SK-N-SH treated with all-trans-retinoic acid at 6 μM for 48 hours (cell line): Measurements from ENCODE around the gene ACAD10.

Source experiments
- BACH2 ChIP-seq: fragments of 250-450 bp; sonication (Bioruptor Pico); IDR thresholded peaks from 2 replicates; pipeline ENCODE4 v1.9.0; 2021; ENCODE audit warnings: mild to moderate bottlenecking, borderline replicate concordance
- CSDC2 ChIP-seq: fragments of 250-450 bp; sonication (Bioruptor Pico); IDR thresholded peaks from 2 replicates; pipeline ENCODE4 v1.5.0; 2020; ENCODE audit warnings: mild to moderate bottlenecking, moderate library complexity
- RARB ChIP-seq: fragments of 250-450 bp; sonication (Bioruptor Pico); IDR thresholded peaks from 2 replicates; pipeline ENCODE4 v1.8.0; 2021; ENCODE audit warnings: mild to moderate bottlenecking, moderate library complexity
- TF ChIP-seq, protein P1 (sequence below): fragments of 250-450 bp; sonication (Bioruptor Pico); IDR thresholded peaks from 2 replicates; pipeline ENCODE4 v1.5.1; 2020; ENCODE audit warnings: low read depth, mild to moderate bottlenecking, moderate library complexity
- TF ChIP-seq, protein P2 (sequence below): fragments of 250-450 bp; sonication (Bioruptor Pico); IDR thresholded peaks from 2 replicates; pipeline ENCODE4 v1.8.0; 2020; ENCODE audit warnings: mild to moderate bottlenecking, moderate library complexity, borderline replicate concordance

DNA sequence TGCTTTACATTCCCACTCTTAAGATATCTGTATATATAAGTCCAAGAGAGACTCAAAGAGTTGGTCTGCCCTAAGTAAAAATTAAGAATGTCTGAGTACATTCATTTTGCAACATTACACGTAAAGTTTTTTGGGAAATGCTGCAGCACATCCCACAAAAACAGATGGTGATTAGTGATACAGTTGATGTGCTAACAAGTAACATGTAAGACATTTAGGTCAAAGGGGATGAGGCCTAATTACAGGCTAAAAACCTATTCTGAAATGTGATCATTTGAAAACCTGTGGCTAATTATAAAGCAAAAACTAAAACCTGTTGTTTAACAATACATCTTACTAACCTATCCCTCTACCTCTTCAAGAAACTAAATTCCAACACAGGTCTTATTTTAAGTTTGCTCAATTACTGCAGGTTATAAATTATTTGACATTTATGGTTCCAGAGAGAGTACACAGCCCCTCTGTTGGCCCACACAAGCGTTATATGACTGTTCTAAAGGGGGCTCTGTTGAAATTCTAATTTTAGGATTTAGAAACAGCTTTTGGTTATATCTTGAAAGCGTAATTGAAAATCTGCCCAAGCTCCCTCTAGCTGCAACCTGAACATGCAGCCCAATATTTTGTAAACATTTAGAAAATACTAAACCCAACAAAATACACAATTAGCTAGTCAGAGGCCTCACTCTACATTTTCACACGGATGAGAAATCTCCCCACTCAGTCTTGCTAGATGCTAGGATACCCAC lies 43.0 kb upstream of the ACAD10 start:
- no peak for TF ChIP-seq CSDC2
- TF ChIP-seq, protein P1, sequence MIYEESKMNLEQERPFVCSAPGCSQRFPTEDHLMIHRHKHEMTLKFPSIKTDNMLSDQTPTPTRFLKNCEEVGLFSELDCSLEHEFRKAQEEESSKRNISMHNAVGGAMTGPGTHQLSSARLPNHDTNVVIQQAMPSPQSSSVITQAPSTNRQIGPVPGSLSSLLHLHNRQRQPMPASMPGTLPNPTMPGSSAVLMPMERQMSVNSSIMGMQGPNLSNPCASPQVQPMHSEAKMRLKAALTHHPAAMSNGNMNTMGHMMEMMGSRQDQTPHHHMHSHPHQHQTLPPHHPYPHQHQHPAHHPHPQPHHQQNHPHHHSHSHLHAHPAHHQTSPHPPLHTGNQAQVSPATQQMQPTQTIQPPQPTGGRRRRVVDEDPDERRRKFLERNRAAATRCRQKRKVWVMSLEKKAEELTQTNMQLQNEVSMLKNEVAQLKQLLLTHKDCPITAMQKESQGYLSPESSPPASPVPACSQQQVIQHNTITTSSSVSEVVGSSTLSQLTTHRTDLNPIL (CRISPR knock-in tag): no peak
- TF ChIP-seq RARB: no peak
- TF ChIP-seq BACH2 (CRISPR knock-in tag): no peak
- TF ChIP-seq, protein P2, sequence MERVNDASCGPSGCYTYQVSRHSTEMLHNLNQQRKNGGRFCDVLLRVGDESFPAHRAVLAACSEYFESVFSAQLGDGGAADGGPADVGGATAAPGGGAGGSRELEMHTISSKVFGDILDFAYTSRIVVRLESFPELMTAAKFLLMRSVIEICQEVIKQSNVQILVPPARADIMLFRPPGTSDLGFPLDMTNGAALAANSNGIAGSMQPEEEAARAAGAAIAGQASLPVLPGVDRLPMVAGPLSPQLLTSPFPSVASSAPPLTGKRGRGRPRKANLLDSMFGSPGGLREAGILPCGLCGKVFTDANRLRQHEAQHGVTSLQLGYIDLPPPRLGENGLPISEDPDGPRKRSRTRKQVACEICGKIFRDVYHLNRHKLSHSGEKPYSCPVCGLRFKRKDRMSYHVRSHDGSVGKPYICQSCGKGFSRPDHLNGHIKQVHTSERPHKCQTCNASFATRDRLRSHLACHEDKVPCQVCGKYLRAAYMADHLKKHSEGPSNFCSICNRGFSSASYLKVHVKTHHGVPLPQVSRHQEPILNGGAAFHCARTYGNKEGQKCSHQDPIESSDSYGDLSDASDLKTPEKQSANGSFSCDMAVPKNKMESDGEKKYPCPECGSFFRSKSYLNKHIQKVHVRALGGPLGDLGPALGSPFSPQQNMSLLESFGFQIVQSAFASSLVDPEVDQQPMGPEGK (CRISPR knock-in tag): no peak
